D721Med (cell line): ENCODE measurements around the gene ALPL.

Experiments used
- DNase-seq: peaks from one replicate; pipeline ENCODE4 v3.0.0; 2011; ENCODE audit warnings: low spot score; ENCODE audit not compliant: insufficient read length
- FAIRE-seq: peaks from 2 replicates; lab custom pipeline; 2011; peaks lifted over from hg19 to GRCh38; lab: Jason Lieb, UNC
- CTCF ChIP-seq: IDR thresholded peaks from 2 replicates; pipeline ENCODE4 v1.5.1; 2012; ENCODE audit warnings: mild to moderate bottlenecking, control low read depth; ENCODE audit not compliant: insufficient read depth; ENCODE audit errors: missing control alignments

ALPL gene

GRCh38 chr1:21496886-21497285 lies 12.3 kb upstream of the ALPL start:
- TF ChIP-seq CTCF, result no peak
- no peak for DNase-seq
- no peak for FAIRE-seq

DNA sequence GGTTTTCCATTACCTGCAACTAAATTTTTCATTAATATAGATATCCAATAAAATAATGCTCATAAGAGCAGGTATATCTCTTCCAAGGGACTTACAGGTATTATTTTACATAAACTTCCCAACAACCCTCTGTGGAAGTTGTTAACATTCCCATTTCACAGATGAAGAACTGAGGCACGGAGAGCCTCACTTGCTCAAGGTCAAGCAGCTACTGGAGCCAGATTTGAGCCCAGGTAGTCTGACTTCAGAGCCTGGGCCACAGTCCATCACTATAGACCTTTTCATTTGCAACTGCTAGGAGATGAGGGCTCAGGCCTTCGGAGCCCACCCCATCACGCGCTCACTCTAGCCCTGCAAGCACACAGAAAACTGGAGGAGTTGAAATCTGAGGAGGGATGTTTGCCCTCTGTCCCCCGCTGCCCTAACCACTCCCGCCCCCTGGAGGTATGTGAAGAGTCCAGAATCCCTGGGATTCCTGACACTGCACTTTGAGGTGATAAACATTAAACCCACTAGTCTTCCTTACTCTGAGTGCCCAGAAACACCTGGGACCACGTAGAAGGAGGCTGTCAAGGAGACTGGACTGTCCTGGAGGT lies 11.7 kb upstream of the ALPL start:
- FAIRE-seq (no peak), DNase-seq (no peak)
- TF ChIP-seq CTCF, result no peak

DNA sequence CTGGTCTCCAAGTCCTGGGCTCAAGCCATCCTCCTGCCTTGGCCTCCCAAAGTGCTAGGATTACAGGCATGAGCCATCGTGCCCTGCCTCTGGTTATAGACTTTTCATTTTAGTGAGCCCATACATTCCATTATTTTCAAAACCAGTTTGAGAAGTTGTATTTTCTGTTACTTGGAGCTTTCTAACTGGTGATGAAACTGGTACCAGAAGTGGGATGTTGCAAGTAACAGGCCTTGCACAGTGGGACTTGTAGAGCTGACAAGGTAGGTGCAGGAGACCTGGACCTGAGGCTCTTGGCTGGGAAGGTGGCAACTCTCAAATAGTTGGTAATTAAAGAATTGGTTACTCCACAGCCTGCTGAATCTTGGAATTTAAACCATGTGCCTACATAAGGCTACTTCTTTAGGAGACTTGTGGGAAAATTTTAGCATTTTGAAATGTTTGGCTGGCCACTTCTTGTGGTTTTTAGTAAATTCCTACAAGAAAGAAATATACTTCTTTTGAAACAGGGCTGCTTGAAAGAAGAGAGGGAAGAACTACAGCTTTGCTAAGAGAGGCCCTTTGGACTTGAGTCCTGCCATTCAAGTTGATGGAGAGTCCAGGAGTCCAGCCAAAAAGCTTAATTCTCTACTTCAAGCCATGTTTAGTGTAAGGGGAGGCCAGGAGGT lies 9.8 kb upstream of the ALPL start:
- TF ChIP-seq CTCF, result no peak
- DNase-seq (no peak), FAIRE-seq (no peak)

GRCh38 chr1:21503706-21504377 lies 5.4 kb upstream of the ALPL start:
- no peak for DNase-seq
- FAIRE-seq, result no peak
- TF ChIP-seq CTCF, result no peak

DNA sequence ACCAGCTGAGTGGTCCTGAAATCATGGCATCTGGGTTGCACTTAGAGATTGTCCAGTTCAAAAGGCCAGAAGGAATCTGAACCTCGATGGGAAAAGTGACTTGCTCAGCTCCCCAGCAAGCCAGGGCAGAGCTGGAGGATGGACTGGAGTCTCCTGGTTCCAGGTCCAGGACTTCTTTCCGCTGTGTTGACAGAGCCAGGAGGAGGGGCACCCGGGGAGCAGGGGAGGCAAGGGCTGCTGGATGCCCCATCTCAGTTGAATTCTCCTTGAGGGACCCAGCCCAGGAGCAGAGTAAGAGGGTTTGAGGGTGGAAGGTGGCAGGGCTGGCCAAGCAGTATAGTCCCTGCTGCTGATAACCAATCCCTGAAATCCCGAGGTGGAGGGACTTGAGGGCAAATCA lies 2.4 kb upstream of the ALPL start:
- DNase-seq, result no peak
- TF ChIP-seq CTCF, result no peak
- no peak for FAIRE-seq

DNA sequence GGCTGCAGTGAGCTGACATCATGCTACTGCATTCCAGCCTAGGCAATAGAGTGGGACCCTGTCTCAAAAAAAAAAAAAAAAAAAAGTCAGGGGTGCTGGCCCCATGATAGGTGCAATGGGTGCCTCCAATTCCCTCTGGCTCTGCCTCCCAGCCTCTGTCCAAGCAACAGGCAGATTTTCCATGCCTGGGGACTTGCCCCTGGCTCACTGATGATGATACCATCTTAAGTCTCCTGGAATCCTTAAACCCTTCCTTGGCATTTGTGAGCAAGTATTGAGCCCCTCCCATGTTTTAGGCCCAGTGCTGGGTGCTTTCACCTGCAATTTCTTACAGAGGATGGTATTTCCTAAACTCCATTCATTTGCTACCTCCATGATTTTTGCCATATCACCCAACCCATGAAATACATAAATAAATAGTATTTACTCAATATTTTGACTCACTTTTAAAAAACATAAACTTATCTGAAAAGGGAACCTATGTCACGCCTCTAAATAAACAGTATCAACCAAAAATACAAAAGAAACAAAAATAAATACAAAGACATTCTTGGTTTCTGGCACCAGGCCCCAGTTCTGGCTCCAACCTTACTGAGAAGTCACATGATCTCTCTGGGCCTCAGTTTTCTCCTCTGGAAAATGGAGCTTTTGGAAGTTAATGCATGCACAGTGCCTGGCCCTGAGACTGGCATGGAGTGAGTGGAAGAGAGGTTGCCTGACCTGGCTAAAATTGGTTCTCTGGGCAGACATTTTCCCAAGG lies 1.5 kb upstream of the ALPL start:
- TF ChIP-seq CTCF, result no peak
- FAIRE-seq (no peak), DNase-seq (no peak)
